Measurements from ENCODE around the gene MAP3K5.

MAP3K5 gene

DNA sequence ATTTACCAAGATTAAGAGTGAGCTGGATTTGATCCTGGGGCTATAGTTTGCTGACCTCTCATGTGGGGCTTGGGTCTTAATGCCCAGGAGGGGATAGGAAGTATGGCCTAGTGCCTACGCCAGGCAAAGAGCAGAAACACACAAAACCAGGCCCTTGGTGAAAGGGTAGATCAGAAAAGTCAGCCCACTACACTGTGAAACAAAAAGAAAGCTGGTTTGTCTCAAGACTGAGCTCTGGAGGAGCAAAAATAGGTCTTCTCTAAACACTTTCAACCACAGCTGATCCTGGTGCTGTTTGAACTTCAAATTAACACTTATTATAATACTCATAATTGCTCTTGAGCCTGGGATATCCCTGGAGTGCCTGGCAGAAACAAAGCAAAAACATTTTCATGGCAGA lies 167.0 kb downstream of the MAP3K5 start:
- TF ChIP-seq, protein P1, sequence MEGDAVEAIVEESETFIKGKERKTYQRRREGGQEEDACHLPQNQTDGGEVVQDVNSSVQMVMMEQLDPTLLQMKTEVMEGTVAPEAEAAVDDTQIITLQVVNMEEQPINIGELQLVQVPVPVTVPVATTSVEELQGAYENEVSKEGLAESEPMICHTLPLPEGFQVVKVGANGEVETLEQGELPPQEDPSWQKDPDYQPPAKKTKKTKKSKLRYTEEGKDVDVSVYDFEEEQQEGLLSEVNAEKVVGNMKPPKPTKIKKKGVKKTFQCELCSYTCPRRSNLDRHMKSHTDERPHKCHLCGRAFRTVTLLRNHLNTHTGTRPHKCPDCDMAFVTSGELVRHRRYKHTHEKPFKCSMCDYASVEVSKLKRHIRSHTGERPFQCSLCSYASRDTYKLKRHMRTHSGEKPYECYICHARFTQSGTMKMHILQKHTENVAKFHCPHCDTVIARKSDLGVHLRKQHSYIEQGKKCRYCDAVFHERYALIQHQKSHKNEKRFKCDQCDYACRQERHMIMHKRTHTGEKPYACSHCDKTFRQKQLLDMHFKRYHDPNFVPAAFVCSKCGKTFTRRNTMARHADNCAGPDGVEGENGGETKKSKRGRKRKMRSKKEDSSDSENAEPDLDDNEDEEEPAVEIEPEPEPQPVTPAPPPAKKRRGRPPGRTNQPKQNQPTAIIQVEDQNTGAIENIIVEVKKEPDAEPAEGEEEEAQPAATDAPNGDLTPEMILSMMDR (IDR thresholded peaks at IDR 0.05; ENCODE audit: insufficient read depth, low read depth, low read length, missing control alignments) = no peak
- no peak for DNase-seq (ENCODE audit: low read depth)
- H3K4me3 ChIP-seq (ENCODE audit: low read length) = no peak overlapping the region

DNA sequence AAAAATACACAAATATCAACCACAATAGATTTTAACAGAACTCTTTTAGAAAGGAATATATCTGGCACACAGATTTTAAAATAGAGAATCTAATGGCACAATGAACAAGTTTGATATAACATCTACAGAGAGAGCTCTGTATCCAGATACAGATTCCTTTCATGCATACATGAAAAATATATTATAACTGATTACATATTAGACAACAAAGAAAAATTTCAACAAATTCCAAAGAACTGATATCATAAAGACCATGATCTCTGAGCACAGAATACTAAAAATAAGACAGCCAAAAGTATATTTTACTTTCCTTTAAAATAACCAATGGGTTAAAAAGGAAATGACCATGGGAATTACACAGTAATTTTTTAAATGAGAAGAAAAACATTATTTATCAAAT lies 167.9 kb downstream of the MAP3K5 start:
- H3K4me3 ChIP-seq (ENCODE audit: low read length) = no peak overlapping the region
- TF ChIP-seq, protein P1 (IDR thresholded peaks at IDR 0.05; ENCODE audit: insufficient read depth, low read depth, low read length, missing control alignments) = no peak
- no peak for DNase-seq (ENCODE audit: low read depth)

DNA sequence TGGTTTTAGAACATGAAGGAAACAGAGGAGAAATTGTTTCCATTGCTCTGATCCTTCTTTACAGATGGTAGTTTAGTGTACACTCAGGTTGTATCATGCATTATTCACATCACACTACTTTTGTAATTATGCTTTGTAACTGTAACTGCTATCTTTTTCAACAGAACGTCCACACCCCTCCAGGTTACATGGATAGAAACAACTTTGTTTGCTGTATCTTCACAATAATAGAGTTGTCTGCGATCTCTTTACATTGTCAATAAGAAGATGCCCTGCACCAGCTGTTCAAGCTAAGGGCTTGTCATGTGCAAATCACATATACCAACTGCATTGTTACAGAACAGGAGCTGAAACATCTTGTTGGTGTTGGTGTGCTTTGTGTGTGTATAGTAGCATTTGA lies 174.2 kb downstream of the MAP3K5 start:
- DNase-seq (ENCODE audit: low read depth) = no peak
- TF ChIP-seq, protein P1 (IDR thresholded peaks at IDR 0.05; ENCODE audit: insufficient read depth, low read depth, low read length, missing control alignments) = no peak
- no peak overlapping the region for H3K4me3 ChIP-seq (ENCODE audit: low read length)

DNA sequence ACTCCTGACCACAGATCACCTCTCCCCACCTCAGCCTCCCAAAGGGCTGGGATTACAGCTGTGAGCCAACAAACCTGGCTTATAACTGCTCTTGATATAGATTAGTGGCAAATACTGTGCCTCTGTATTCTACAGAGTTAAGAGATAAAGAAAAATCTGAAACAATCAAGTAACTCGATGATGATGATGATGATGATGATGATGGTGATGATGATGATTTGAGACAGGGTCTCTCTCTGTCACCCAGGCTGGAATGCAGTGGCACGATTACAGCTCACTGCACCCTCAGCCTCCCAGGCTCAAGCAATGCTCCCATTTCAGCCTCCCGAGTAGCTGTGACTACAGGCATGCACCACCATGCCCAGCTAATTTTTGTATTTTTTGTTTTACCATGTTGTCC lies 175.8 kb downstream of the MAP3K5 start:
- H3K4me3 ChIP-seq (ENCODE audit: low read length) = no peak overlapping the region
- DNase-seq (ENCODE audit: low read depth) = no peak
- TF ChIP-seq, protein P1 (IDR thresholded peaks at IDR 0.05; ENCODE audit: insufficient read depth, low read depth, low read length, missing control alignments) = no peak

DNA sequence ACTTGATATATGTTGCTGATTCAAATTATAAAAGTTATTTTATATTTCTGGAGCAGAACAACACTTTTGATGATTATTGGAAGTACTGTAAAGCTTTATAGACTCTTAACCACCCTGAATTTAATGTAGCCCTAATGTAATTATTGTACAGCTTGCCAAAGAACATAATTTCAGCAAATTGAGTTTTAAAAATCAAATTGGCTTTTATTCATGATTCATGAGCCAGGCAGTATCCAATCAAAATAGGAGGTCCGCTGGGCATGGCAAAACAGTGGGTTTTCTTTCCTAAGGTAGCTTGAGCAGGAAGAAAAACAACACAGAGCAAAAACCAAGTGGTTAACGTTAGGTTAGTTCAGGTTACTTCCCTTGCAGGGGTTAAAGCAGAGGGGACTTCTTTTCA lies 177.3 kb downstream of the MAP3K5 start:
- no peak for DNase-seq (ENCODE audit: low read depth)
- H3K4me3 ChIP-seq (ENCODE audit: low read length) = no peak overlapping the region

DNA sequence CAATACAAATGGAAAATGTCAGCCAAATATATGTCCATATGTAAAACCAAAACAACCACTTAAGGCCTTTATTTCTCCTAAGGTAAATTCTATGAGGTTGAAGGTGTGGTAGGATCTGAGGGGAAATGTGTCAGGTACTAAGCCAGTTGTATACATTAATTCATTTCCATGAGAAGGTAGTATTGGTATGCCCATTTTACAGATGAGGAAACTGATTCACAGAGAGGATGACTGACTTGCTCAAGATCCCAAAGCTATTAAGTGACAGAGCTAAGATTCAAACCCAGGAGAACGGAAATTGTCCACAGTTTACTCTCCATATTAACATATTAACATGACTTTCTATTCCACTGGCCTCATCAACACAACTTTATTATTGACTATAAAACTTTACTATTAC lies 177.9 kb downstream of the MAP3K5 start:
- TF ChIP-seq, protein P1 (IDR thresholded peaks at IDR 0.05; ENCODE audit: insufficient read depth, low read depth, low read length, missing control alignments) = no peak
- no peak overlapping the region for H3K4me3 ChIP-seq (ENCODE audit: low read length)
- DNase-seq (ENCODE audit: low read depth) = no peak

More for the DNA sequence above, 177.3 kb downstream of the MAP3K5 start:
- TF ChIP-seq, protein P1 (IDR thresholded peaks at IDR 0.05; ENCODE audit: insufficient read depth, low read depth, low read length, missing control alignments) = no peak

DNA sequence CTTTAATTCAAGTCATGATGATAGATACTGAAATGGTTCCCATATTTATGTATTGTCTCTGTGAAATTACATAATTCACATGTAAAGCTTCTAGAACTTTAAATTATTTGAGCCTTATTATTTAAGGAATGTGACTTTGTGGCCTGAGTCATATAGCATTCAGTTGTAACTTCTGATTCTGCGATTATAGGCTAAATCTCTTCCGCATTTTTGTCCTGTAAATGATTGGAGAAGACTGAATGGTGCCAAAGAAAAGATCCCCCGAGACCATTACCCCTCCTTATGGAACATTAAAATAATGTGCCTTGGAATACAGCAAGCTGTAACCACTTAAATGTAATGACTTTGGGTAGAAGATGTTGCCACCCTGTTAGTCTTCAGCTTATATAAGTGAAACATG lies 178.8 kb downstream of the MAP3K5 start:
- DNase-seq (ENCODE audit: low read depth) = no peak
- no peak overlapping the region for H3K4me3 ChIP-seq (ENCODE audit: low read length)
- TF ChIP-seq, protein P1 (IDR thresholded peaks at IDR 0.05; ENCODE audit: insufficient read depth, low read depth, low read length, missing control alignments) = no peak
